ENCODE data around the gene FAM78A.
A peak's percentile ranks its signal among the peaks of the same experiment; 100 is the strongest.

- TF ChIP-seq CBFB (CRISPR knock-in tag; IDR thresholded peaks at IDR 0.05; ENCODE audit: low read depth) (no peak), MLX (CRISPR knock-in tag; IDR thresholded peaks at IDR 0.05) (no peak), NR2C2 (CRISPR knock-in tag; IDR thresholded peaks at IDR 0.05) (no peak), PRDM15 (CRISPR knock-in tag; IDR thresholded peaks at IDR 0.05) (no peak), MAX (CRISPR knock-in tag; IDR thresholded peaks at IDR 0.05) (no peak), JAZF1 (CRISPR knock-in tag; IDR thresholded peaks at IDR 0.05) (no peak), ZNF317 (CRISPR knock-in tag; IDR thresholded peaks at IDR 0.05; ENCODE audit: borderline replicate concordance, low read depth) (no peak), ETV6 (CRISPR knock-in tag; IDR thresholded peaks at IDR 0.05) (no peak), RELA (CRISPR knock-in tag; IDR thresholded peaks at IDR 0.05; ENCODE audit: borderline replicate concordance) (no peak), TEAD1 (CRISPR knock-in tag; IDR thresholded peaks at IDR 0.05) (no peak), JUN (CRISPR knock-in tag; IDR thresholded peaks at IDR 0.05) (no peak), NR1H2 (CRISPR knock-in tag; IDR thresholded peaks at IDR 0.05) (no peak), ZNF263 (CRISPR knock-in tag; IDR thresholded peaks at IDR 0.05; ENCODE audit: low read depth) (peak; percentile 66; the same call in 1 of the 2 replicates)
- TF ChIP-seq, protein P1, sequence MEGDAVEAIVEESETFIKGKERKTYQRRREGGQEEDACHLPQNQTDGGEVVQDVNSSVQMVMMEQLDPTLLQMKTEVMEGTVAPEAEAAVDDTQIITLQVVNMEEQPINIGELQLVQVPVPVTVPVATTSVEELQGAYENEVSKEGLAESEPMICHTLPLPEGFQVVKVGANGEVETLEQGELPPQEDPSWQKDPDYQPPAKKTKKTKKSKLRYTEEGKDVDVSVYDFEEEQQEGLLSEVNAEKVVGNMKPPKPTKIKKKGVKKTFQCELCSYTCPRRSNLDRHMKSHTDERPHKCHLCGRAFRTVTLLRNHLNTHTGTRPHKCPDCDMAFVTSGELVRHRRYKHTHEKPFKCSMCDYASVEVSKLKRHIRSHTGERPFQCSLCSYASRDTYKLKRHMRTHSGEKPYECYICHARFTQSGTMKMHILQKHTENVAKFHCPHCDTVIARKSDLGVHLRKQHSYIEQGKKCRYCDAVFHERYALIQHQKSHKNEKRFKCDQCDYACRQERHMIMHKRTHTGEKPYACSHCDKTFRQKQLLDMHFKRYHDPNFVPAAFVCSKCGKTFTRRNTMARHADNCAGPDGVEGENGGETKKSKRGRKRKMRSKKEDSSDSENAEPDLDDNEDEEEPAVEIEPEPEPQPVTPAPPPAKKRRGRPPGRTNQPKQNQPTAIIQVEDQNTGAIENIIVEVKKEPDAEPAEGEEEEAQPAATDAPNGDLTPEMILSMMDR (IDR thresholded peaks at IDR 0.05) = no peak
Observed at GRCh38 chr9:131266266-131267229, 9.8 kb downstream of the FAM78A start.
